Measurements from ENCODE around the gene COPA. TPM values are rescaled to one million over a fixed set of nuclear protein-coding genes. Genes with fewer than 3 reads are reported as not detected.

Gene COPA
- total and polyA plus RNA-seq, 10 of the 15 experiments (the other 5 are each of a cell fraction or from before 2014, with no cell fraction given): 53.7 to 180 (median 123) TPM

- H3K4me1 ChIP-seq (ENCODE audit: control insufficient read depth, insufficient read depth, low read length): no peaks in the 10 kb centered on the region
- no peaks in the 10 kb centered on the region; the same call in 1 of the 2 replicates for H3K79me2 ChIP-seq (ENCODE audit: control insufficient read depth, insufficient read depth, low read length)
- in situ Hi-C loops (cut with MboI) (no loop called here), intact Hi-C loops (cut with micrococcal nuclease; ENCODE audit: unreplicated experiment) (no loop called here)
- ChIA-PET POLR2A (interaction anchor here (0.6 to 1.4 kb wide), 3 partner anchors 11 to 20 kb away, joined by 3 to 4 read pairs (median 3); no protein-coding TSS in a partner anchor), SMC1A (ENCODE audit: uncharacterized antibody, unreplicated experiment) (no interaction called here), CTCF (interaction anchor here (0.8 to 1.6 kb wide), 5 partner anchors 9 to 164 kb away, joined by 3 to 6 read pairs (median 4); no protein-coding TSS in a partner anchor), RAD21 (ENCODE audit: unreplicated experiment) (no interaction called here)
- ATAC-seq (no peak), DNase-seq (ENCODE audit: low read depth, low spot score) (no peak), FAIRE-seq (no peak)
- peaks cover 28 to 45% of the 10 kb centered on the region in 2 experiments for H3K36me3 ChIP-seq (ENCODE audit: control insufficient read depth in 2 of 2, insufficient read depth in 2 of 2, low read length in 1 of 2)
- WGBS (ENCODE audit: insufficient coverage, insufficient replicate concordance, low lambda C conversion rate, missing lambda C conversion rate): 93% methylated on average over 7 of the region's 7 CpGs
- no peak overlapping the region for H3K27ac ChIP-seq (ENCODE audit: control insufficient read depth, insufficient read depth)
- H3K27me3 ChIP-seq (replicated peaks in 1 of 2; ENCODE audit: control insufficient read depth in 2 of 2, insufficient read depth in 2 of 2, low read length in 1 of 2): no peaks in the 10 kb centered on the region
- no peak overlapping the region for H3K4me2 ChIP-seq (ENCODE audit: control insufficient read depth, insufficient read depth)
- no peaks in the 10 kb centered on the region for H4K20me1 ChIP-seq (ENCODE audit: control insufficient read depth, insufficient read depth)
- TF ChIP-seq CREM (IDR thresholded peaks at IDR 0.05; ENCODE audit: low read depth): no peak
- TF ChIP-seq KDM1A (IDR thresholded peaks at IDR 0.05; ENCODE audit: borderline replicate concordance): no peak
- TF ChIP-seq YY1 (IDR thresholded peaks at IDR 0.05; ENCODE audit: low read depth, low read length): no peak
- no peak for TF ChIP-seq BACH1 (IDR thresholded peaks at IDR 0.05; ENCODE audit: borderline replicate concordance)
- no peak overlapping the region for H2AFZ ChIP-seq (ENCODE audit: control insufficient read depth, low read depth, low read length)
- no TSS peak for BruUV-seq (replicated peaks)
- no peak overlapping the region for H3K9ac ChIP-seq (ENCODE audit: control insufficient read depth, insufficient read depth, low read length)
- no peak overlapping the region for H3K4me3 ChIP-seq
- H3K9me3 ChIP-seq (replicated peaks; ENCODE audit: control insufficient read depth, insufficient read depth, low read length): no peaks in the 10 kb centered on the region
Observed at GRCh38 chr1:160357286-160358002, 14.4 kb upstream of the COPA start.

- POLR2A ChIA-PET: interaction anchor here (0.5 to 2.3 kb wide), 4 partner anchors 8 to 623 kb away, joined by 3 to 8 read pairs (median 4); no protein-coding TSS in a partner anchor
- in situ Hi-C loops (cut with MboI): no loop called here
- no peaks in the 10 kb centered on the region for H3K9me3 ChIP-seq (replicated peaks; ENCODE audit: control insufficient read depth, insufficient read depth, low read length)
- no peaks in the 10 kb centered on the region for H4K20me1 ChIP-seq (ENCODE audit: control insufficient read depth, insufficient read depth)
- no peaks in the 10 kb centered on the region; the same call in 1 of the 2 replicates for H3K79me2 ChIP-seq (ENCODE audit: control insufficient read depth, insufficient read depth, low read length)
- TF ChIP-seq SMC3 (IDR thresholded peaks at IDR 0.05; ENCODE audit: borderline replicate concordance, low read length) (peak; percentile 31; the same call in 1 of the 2 replicates), SPI1 (IDR thresholded peaks at IDR 0.05; ENCODE audit: borderline replicate concordance, insufficient read depth, low read depth, low read length) (no peak), CTCF (IDR thresholded peaks at IDR 0.05 in 2 of 3, conservative IDR thresholded peaks at IDR 0.05 in 1 of 3; ENCODE audit: control insufficient read depth in 2 of 3, extremely low read depth in 1 of 3, insufficient read depth in 1 of 3, low read depth in 3 of 3, low read length in 3 of 3) (peak; percentile 29 to 55 (median 55)), RAD21 (IDR thresholded peaks at IDR 0.05; ENCODE audit: insufficient read depth, low read depth, low read length) (peak; percentile 38; the same call in 1 of the 2 replicates)
- H3K4me3 ChIP-seq: no peak overlapping the region
- H3K4me2 ChIP-seq (ENCODE audit: control insufficient read depth, insufficient read depth): no peak overlapping the region
- H3K27me3 ChIP-seq (replicated peaks in 1 of 2; ENCODE audit: control insufficient read depth in 2 of 2, insufficient read depth in 2 of 2, low read length in 1 of 2): no peaks in the 10 kb centered on the region
- ATAC-seq: peak; percentile 82
- H3K9ac ChIP-seq (ENCODE audit: control insufficient read depth, insufficient read depth, low read length): no peak overlapping the region
- no peak for DNase-seq (ENCODE audit: low read depth, low spot score)
- H2AFZ ChIP-seq (ENCODE audit: control insufficient read depth, low read depth, low read length): no peak overlapping the region
- BruUV-seq (replicated peaks): no TSS peak
- WGBS (ENCODE audit: insufficient coverage, insufficient replicate concordance, low lambda C conversion rate, missing lambda C conversion rate): 86% methylated on average over 5 of the region's 5 CpGs
- H3K27ac ChIP-seq (ENCODE audit: control insufficient read depth, insufficient read depth): no peak overlapping the region
- SMC1A ChIA-PET (ENCODE audit: uncharacterized antibody, unreplicated experiment): interaction anchor here (0.9 to 3.3 kb wide), 9 partner anchors 8 to 252 kb away, joined by 3 to 16 read pairs (median 3); no protein-coding TSS in a partner anchor
- intact Hi-C loops (cut with micrococcal nuclease; ENCODE audit: unreplicated experiment): no loop called here
- H3K36me3 ChIP-seq (ENCODE audit: control insufficient read depth in 2 of 2, insufficient read depth in 2 of 2, low read length in 1 of 2): peaks cover 43 to 52% of the 10 kb centered on the region in 2 experiments
- RAD21 ChIA-PET (ENCODE audit: unreplicated experiment): interaction anchor here (1.6 to 2.3 kb wide), 3 partner anchors 20 to 161 kb away, joined by 4 to 8 read pairs (median 4); no protein-coding TSS in a partner anchor
- no peak for FAIRE-seq
- CTCF ChIA-PET: interaction anchor here (0.6 to 7.0 kb wide), 18 partner anchors 8 to 263 kb away, joined by 3 to 98 read pairs (median 3); no protein-coding TSS in a partner anchor
- H3K4me1 ChIP-seq (ENCODE audit: control insufficient read depth, insufficient read depth, low read length): no peaks in the 10 kb centered on the region
Observed at GRCh38 chr1:160354388-160354985, 11.4 kb upstream of the COPA start.

Measured in GM12878 (cell line).